Body of pancreas (tissue), 4 donors: Measurements from ENCODE around the gene USP12.

Experiments used
- CTCF ChIP-seq, 7 experiments: fragments of 450-650 bp in 4 of 7; fragments of 200-600 bp in 3 of 7; sonication (generic) in 3 of 7; IDR thresholded peaks; one replicate each; pipeline ENCODE4 v1.5.1; 2016 to 2019; ENCODE audit warnings: antibody characterized with exemption in 7 of 7
- POLR2A ChIP-seq, 3 donors: fragments of 450-650 bp; IDR thresholded peaks; one replicate each; pipeline ENCODE4 v1.6.1; 2016; ENCODE audit warnings: antibody characterized with exemption in 3 of 3, mild to moderate bottlenecking in 2 of 3

GRCh38 chr13:27138457-27139093, 33.0 kb downstream of the USP12 start:
- TF ChIP-seq CTCF (IDR thresholded peaks at IDR 0.05): no peak
- TF ChIP-seq POLR2A (IDR thresholded peaks at IDR 0.05): no peak
